Activated CD4-positive, alpha-beta T cell treated with anti-CD3 and anti-CD28 coated beads for 24 hours (primary cell): ENCODE data around the gene ZFYVE27.

Experiments used
- DNase-seq, 2 donors: peaks; one replicate each; pipeline ENCODE4 v3.0.0-alpha.2; 2020; ENCODE audit warnings: low read depth in 2 of 2

ZFYVE27 gene

GRCh38 chr10:97791824-97792721 is 55.1 kb downstream of the ZFYVE27 start:
- peak; percentile 55 to 58 for DNase-seq

DNA sequence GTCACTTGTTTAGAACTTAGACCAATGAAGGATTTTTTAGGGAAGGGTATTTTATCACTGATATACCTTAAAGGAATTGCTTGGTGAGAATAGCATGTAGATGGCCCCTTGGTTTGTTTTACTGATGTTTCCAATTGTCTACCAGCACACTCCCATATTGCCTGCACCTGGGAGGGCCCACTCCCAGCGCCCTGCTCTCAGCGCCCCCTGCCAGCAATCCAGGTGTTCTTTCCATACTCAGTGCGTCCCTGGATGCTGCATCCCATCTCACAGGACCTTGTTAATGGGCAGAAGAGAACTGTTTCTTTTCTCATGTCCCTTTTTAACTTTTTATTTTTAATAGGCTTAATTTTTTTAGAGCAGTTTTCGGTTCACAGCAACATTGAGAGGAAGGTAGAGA is 59.0 kb downstream of the ZFYVE27 start:
- DNase-seq: no peak

DNA sequence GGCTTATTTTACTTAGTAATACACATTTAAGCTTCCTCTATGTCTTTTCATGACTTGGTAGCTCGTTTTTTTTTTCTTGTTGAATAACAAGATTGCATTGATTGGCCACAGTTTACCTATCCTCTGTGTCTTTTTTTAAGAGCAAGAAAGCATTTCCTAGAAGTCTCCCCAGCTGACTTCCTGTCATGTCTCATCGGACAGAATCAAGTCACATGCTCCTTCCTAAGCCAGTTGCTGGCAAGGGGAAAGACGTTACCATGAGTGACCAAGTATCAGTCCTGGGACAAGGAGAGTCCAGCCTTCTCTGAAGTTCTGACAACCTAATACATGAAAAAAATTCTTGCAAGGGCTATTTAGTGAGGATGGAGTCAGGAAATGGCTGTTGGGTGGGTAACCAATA is 59.7 kb downstream of the ZFYVE27 start:
- DNase-seq: no peak

DNA sequence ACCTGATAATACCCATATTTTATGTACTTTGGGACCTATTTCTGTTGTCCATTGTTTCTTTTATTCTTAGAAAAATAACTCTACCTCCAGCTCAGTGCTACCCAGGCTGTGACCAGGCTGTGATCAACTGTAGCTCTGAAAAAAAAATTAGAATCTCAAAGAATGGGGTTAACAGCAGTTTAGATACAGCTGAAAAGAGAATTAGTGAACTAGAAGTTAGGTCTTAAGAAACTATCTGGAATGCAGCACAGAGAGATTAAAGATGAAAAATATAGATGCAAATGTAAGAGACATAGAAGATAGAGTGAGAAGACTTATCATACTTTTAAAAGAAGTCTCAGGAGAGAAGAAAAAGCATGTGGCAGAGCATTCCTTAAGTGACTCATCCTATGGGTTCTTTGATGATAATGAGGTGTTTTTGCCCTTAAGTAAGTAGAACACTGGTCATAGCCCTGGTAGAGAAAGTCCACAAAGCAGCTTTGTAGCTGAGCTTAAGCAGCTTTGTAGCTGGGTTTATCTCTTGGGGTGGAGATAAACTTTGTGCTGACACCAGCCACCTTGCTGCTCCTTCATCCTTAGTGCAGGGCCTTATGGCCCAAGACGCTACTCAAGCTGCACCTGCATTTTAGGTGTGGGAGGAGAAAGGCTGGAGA is 62.2 kb downstream of the ZFYVE27 start:
- no peak for DNase-seq

GRCh38 chr10:97800474-97800873 is 63.5 kb downstream of the ZFYVE27 start:
- DNase-seq: no peak

DNA sequence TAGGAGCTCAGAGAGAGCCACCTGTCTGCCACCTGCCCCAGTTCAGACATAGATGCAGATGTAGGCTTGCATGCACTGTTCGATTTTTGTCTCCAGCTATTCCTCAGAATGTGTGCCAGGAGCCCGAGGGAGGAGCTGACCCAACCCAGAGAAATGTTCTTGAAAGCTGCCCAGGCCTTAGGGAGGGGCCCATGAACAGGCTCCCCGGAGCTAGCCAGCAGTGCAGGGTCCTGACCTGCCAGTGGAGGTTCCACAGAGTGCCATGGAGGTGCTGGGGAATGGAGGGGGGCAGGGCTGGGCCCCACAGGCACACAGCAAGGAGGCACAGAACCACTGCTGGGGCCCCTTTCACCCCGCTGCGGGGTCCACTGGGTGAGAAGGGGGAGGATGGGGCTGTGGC is 64.5 kb downstream of the ZFYVE27 start:
- no peak for DNase-seq

GRCh38 chr10:97805096-97805884 is 68.4 kb downstream of the ZFYVE27 start:
- no peak for DNase-seq

GRCh38 chr10:97805949-97806348 is 69.0 kb downstream of the ZFYVE27 start:
- DNase-seq: no peak

- no peak for DNase-seq
These were observed 73.5 kb downstream of the ZFYVE27 start for GRCh38 chr10:97810446-97810845.
